B cell (primary cell): ENCODE data around the gene ZNF630.

Experiments used
- CTCF ChIP-seq: fragments of 200-600 bp; IDR thresholded peaks from one replicate; pipeline ENCODE4 v1.8.0; 2022; ENCODE audit warnings: antibody characterized with exemption, mild to moderate bottlenecking
- EZH2 ChIP-seq: IDR thresholded peaks from 2 replicates; pipeline ENCODE4 v1.6.1; 2012; ENCODE audit warnings: borderline replicate concordance, low read depth, mild to moderate bottlenecking, moderate library complexity, low read length; ENCODE audit not compliant: insufficient read depth, poor library complexity, severe bottlenecking

- no peak for TF ChIP-seq CTCF
- TF ChIP-seq EZH2, result no peak
Observed at GRCh38 chrX:48035891-48036290, 35.5 kb downstream of the ZNF630 start.
